ENCODE results near the gene P2RY2. TPM values are rescaled to one million over a fixed set of nuclear protein-coding genes. Genes with fewer than 3 reads are reported as not detected.

Gene P2RY2
- total RNA-seq, 4 donors from 2014 or later = 4.5 to 7.5 (median 6.7) TPM

GRCh38 chr11:73266646-73267020 lies 48.6 kb downstream of the P2RY2 start:
- DNase-seq (ENCODE audit: low spot score in 2 of 2) = no peak
- Histone ChIP-seq H3K4me1 (peaks cover 0 to 8% (median 4%) of the 10 kb centered on the region in 4 donors), H3K36me3 (no peaks in the 10 kb centered on the region), H3K4me3 (no peak overlapping the region), H3K27ac (no peak overlapping the region), H3K9me3 (no peaks in the 10 kb centered on the region), H3K27me3 (peaks cover 0 to 30% of the 10 kb centered on the region in 2 donors)
- TF ChIP-seq, protein P1, sequence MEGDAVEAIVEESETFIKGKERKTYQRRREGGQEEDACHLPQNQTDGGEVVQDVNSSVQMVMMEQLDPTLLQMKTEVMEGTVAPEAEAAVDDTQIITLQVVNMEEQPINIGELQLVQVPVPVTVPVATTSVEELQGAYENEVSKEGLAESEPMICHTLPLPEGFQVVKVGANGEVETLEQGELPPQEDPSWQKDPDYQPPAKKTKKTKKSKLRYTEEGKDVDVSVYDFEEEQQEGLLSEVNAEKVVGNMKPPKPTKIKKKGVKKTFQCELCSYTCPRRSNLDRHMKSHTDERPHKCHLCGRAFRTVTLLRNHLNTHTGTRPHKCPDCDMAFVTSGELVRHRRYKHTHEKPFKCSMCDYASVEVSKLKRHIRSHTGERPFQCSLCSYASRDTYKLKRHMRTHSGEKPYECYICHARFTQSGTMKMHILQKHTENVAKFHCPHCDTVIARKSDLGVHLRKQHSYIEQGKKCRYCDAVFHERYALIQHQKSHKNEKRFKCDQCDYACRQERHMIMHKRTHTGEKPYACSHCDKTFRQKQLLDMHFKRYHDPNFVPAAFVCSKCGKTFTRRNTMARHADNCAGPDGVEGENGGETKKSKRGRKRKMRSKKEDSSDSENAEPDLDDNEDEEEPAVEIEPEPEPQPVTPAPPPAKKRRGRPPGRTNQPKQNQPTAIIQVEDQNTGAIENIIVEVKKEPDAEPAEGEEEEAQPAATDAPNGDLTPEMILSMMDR (IDR thresholded peaks at IDR 0.05) = no peak
- no peak for TF ChIP-seq EP300 (IDR thresholded peaks at IDR 0.05)
- no peak for TF ChIP-seq POLR2A (IDR thresholded peaks at IDR 0.05)
- WGBS, 2 donors = 75% methylated on average over 4 of the region's 4 CpGs

- no peak for DNase-seq (ENCODE audit: low spot score in 2 of 2)
- Histone ChIP-seq H3K9me3 (no peaks in the 10 kb centered on the region), H3K36me3 (no peaks in the 10 kb centered on the region), H3K4me3 (no peak overlapping the region), H3K27me3 (peaks cover 0 to 30% of the 10 kb centered on the region in 2 donors), H3K27ac (no peak overlapping the region), H3K4me1 (peaks cover 0 to 8% (median 4%) of the 10 kb centered on the region in 4 donors)
- TF ChIP-seq POLR2A (IDR thresholded peaks at IDR 0.05) (no peak), EP300 (IDR thresholded peaks at IDR 0.05) (no peak)
- TF ChIP-seq, protein P1 (IDR thresholded peaks at IDR 0.05) = no peak
- WGBS, 2 donors = 77 to 82% methylated on average over 3 of the region's 3 CpGs
These were observed 49.2 kb downstream of the P2RY2 start for GRCh38 chr11:73267122-73267846.

- H3K4me3 ChIP-seq = no peak overlapping the region
- peaks cover 0 to 30% of the 10 kb centered on the region in 2 donors for H3K27me3 ChIP-seq
- TF ChIP-seq POLR2A (IDR thresholded peaks at IDR 0.05) (no peak), EP300 (IDR thresholded peaks at IDR 0.05) (no peak)
- H3K36me3 ChIP-seq = no peaks in the 10 kb centered on the region
- H3K9me3 ChIP-seq = no peaks in the 10 kb centered on the region
- H3K27ac ChIP-seq = no peak overlapping the region
- DNase-seq (ENCODE audit: low spot score in 2 of 2) = no peak
- 87 to 94% methylated on average over 8 of the region's 8 CpGs for WGBS, 2 donors
- H3K4me1 ChIP-seq = peaks cover 0 to 8% (median 4%) of the 10 kb centered on the region in 4 donors
These were observed 49.9 kb downstream of the P2RY2 start for GRCh38 chr11:73267906-73268540.

DNA sequence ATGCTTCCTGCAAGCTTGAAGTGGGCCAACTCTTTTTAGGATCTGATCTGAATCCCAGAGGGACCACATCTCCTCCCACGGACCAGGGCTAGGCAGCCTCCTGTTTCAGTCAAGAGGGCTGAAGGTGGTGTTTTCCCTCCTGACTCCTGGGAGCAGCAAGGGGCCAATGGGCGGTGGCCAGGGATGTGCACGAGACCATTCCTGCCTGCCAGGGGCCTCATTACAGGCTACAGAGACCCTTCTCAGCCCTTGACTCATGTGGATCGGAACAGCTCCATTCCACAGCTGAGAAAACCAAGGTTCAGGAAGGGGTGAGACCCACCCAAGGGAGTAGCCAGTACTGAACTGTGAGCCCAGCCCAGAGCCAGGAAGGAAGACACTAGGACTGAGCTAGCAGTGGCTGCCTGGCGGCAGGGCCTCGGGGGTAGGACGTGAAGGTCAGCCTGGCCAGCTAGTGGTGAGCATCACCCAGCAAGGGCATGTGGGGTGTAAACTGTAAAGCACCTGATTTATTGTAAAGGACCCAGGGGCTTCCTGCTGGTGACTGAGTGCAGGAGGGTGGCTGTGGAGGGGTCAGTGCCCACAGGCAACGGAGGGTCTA lies 50.7 kb downstream of the P2RY2 start:
- 84 to 85% methylated on average over 8 of the region's 8 CpGs for WGBS, 2 donors
- TF ChIP-seq, protein P1 (IDR thresholded peaks at IDR 0.05) = no peak
- no peak for TF ChIP-seq POLR2A (IDR thresholded peaks at IDR 0.05)
- TF ChIP-seq EP300 (IDR thresholded peaks at IDR 0.05) = no peak
- no peaks in the 10 kb centered on the region for H3K36me3 ChIP-seq
- H3K4me3 ChIP-seq = no peak overlapping the region
- H3K27me3 ChIP-seq = peaks cover 0 to 23% of the 10 kb centered on the region in 2 donors
- peaks cover 0 to 12% (median 4%) of the 10 kb centered on the region in 4 donors for H3K4me1 ChIP-seq
- H3K9me3 ChIP-seq = no peaks in the 10 kb centered on the region
- DNase-seq (ENCODE audit: low spot score in 2 of 2) = no peak
- H3K27ac ChIP-seq = no peak overlapping the region

- Histone ChIP-seq H3K27ac (no peak overlapping the region), H3K36me3 (no peaks in the 10 kb centered on the region), H3K9me3 (no peaks in the 10 kb centered on the region), H3K27me3 (peaks cover 0 to 15% of the 10 kb centered on the region in 2 donors), H3K4me3 (no peak overlapping the region), H3K4me1 (peaks cover 0 to 8% (median 4%) of the 10 kb centered on the region in 4 donors)
- TF ChIP-seq EP300 (IDR thresholded peaks at IDR 0.05) = no peak
- TF ChIP-seq POLR2A (IDR thresholded peaks at IDR 0.05) = no peak
- TF ChIP-seq, protein P1 (IDR thresholded peaks at IDR 0.05) = no peak
- 76 to 83% methylated on average over 6 to 7 of the region's 7 CpGs for WGBS, 2 donors
- DNase-seq (ENCODE audit: low spot score in 2 of 2) = no peak
These were observed 51.5 kb downstream of the P2RY2 start for GRCh38 chr11:73269459-73270015.

Measured in tibial nerve (tissue), 4 donors.